Hepatocyte (in vitro differentiated cells): ENCODE results near the gene WDFY1. TPM values are rescaled to one million over a fixed set of nuclear protein-coding genes. Genes with fewer than 3 reads are reported as not detected.

Experiments used
- DNase-seq: peaks from one replicate; pipeline ENCODE4 v3.0.0-alpha.2; 2016; ENCODE audit warnings: low spot score
- H2AFZ ChIP-seq: fragments of 200-600 bp; sonication (generic); 2 replicates; pipeline ENCODE4 v1.6.0; 2016; ENCODE audit warnings: antibody characterized with exemption, mild to moderate bottlenecking
- H3K27ac ChIP-seq: fragments of 200-600 bp; sonication (generic); 2 replicates; pipeline ENCODE4 v1.5.1; 2016; ENCODE audit warnings: mild to moderate bottlenecking
- H3K27me3 ChIP-seq: fragments of 200-600 bp; sonication (generic); 2 replicates; pipeline ENCODE4 v1.6.1; 2016
- H3K36me3 ChIP-seq: fragments of 200-600 bp; sonication (generic); replicated peaks from 2 replicates; pipeline ENCODE4 v1.5.1; 2016; ENCODE audit warnings: low read depth; ENCODE audit not compliant: insufficient read depth
- H3K4me1 ChIP-seq: fragments of 200-600 bp; sonication (generic); 2 replicates; pipeline ENCODE4 v1.5.1; 2016; ENCODE audit warnings: mild to moderate bottlenecking, moderate library complexity; ENCODE audit not compliant: insufficient read depth
- H3K4me2 ChIP-seq: fragments of 200-600 bp; sonication (generic); 2 replicates; pipeline ENCODE4 v1.6.0; 2016
- H3K4me3 ChIP-seq: fragments of 200-600 bp; sonication (generic); 2 replicates; pipeline ENCODE4 v1.5.1; 2016; ENCODE audit warnings: mild to moderate bottlenecking
- H3K79me2 ChIP-seq: fragments of 200-600 bp; sonication (generic); 2 replicates; pipeline ENCODE4 v1.6.0; 2017; ENCODE audit warnings: mild to moderate bottlenecking
- H3K9me2 ChIP-seq: fragments of 200-600 bp; sonication (generic); replicated peaks from 2 replicates; pipeline ENCODE4 v1.6.0; 2017; ENCODE audit warnings: mild to moderate bottlenecking; ENCODE audit not compliant: insufficient read depth
- H3K9me3 ChIP-seq: fragments of 200-600 bp; sonication (generic); 2 replicates; pipeline ENCODE4 v1.5.1; 2016; ENCODE audit warnings: low read depth, mild to moderate bottlenecking
- H4K20me1 ChIP-seq: fragments of 200-600 bp; sonication (generic); 2 replicates; pipeline ENCODE4 v1.6.0; 2016; ENCODE audit warnings: mild to moderate bottlenecking; ENCODE audit not compliant: insufficient read depth, poor library complexity, severe bottlenecking
- EZH2 ChIP-seq: fragments of 200-600 bp; sonication (generic); IDR thresholded peaks from 2 replicates; pipeline ENCODE4 v1.6.1; 2016; ENCODE audit warnings: antibody characterized with exemption, mild to moderate bottlenecking, borderline replicate concordance
- EZH2phosphoT487 ChIP-seq: fragments of 200-600 bp; sonication (generic); IDR thresholded peaks from one replicate; pipeline ENCODE4 v1.6.1; 2018; ENCODE audit warnings: antibody characterized with exemption, mild to moderate bottlenecking, low read depth, moderate library complexity; ENCODE audit not compliant: unreplicated experiment, severe bottlenecking
- WGBS: methylation state at CpG from one replicate; pipeline ENCODE4 v1.1.6; 2016; ENCODE audit warnings: low lambda C conversion rate; ENCODE audit errors: missing lambda C conversion rate; 5-methylcytosine and 5-hydroxymethylcytosine counted together
- polyA plus RNA-seq: library from polyadenylated mRNA; unstranded; fragments of >200 nt; fragmentation: Nextera tagmentation; extraction: Ambion mirVana; gene quantifications from 2 replicates; pipeline ENCODE4 v1.2.1, GENCODE V29; 2016
- total RNA-seq: library from RNA; depleted of rRNA; stranded (reverse); fragments of >200 nt; gene quantifications from 2 replicates; pipeline ENCODE4 v1.2.3, GENCODE V29; 2014
- TF ChIP-seq, protein P1 (sequence below): fragments of 200-600 bp; sonication (generic); IDR thresholded peaks from 2 replicates; pipeline ENCODE4 v1.5.1; 2016; ENCODE audit warnings: antibody characterized with exemption, mild to moderate bottlenecking; ENCODE audit not compliant: poor library complexity

The WDFY1 gene
- 66.6 and 68.3 TPM in 2 replicates for total RNA-seq
- 40.4 and 45.6 TPM in 2 replicates for polyA plus RNA-seq

GRCh38 chr2:223944703-223945531 is at the start of gene WDFY1:
TSS of gene WDFY1 (minus strand) at chr2:223945335. CDS start at chr2:223945284, 51 bp downstream.
- Histone ChIP-seq H3K36me3 (no peaks in the 10 kb centered on the region), H3K4me1 (peaks cover 15% of the 10 kb centered on the region), H3K9me3 (no peaks in the 10 kb centered on the region), H4K20me1 (peaks cover 18% of the 10 kb centered on the region), H3K4me3 (peak within 1 kb of the TSS; percentile 76), H3K79me2 (peaks cover 51% of the 10 kb centered on the region), H3K27ac (peak within 1 kb of the TSS; percentile 91), H3K27me3 (no peaks in the 10 kb centered on the region), H3K4me2 (peak within 1 kb of the TSS; percentile 81), H2AFZ (peak within 1 kb of the TSS; percentile 42), H3K9me2 (no peaks in the 10 kb centered on the region)
- DNase-seq, result peak; percentile 96
- 0% methylated on average over 33 of the region's 87 CpGs for WGBS
- TF ChIP-seq, protein P1, sequence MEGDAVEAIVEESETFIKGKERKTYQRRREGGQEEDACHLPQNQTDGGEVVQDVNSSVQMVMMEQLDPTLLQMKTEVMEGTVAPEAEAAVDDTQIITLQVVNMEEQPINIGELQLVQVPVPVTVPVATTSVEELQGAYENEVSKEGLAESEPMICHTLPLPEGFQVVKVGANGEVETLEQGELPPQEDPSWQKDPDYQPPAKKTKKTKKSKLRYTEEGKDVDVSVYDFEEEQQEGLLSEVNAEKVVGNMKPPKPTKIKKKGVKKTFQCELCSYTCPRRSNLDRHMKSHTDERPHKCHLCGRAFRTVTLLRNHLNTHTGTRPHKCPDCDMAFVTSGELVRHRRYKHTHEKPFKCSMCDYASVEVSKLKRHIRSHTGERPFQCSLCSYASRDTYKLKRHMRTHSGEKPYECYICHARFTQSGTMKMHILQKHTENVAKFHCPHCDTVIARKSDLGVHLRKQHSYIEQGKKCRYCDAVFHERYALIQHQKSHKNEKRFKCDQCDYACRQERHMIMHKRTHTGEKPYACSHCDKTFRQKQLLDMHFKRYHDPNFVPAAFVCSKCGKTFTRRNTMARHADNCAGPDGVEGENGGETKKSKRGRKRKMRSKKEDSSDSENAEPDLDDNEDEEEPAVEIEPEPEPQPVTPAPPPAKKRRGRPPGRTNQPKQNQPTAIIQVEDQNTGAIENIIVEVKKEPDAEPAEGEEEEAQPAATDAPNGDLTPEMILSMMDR, result no peak
- TF ChIP-seq EZH2 (no peak), EZH2phosphoT487 (no peak)

- no peak for TF ChIP-seq EZH2phosphoT487
- Histone ChIP-seq H3K36me3 (no peaks in the 10 kb centered on the region), H3K27ac (peak overlapping the region; percentile 29), H3K9me2 (no peaks in the 10 kb centered on the region), H3K27me3 (no peaks in the 10 kb centered on the region), H3K9me3 (no peaks in the 10 kb centered on the region), H3K4me3 (no peak overlapping the region), H2AFZ (no peak overlapping the region), H3K4me2 (peak overlapping the region; percentile 8), H3K79me2 (no peaks in the 10 kb centered on the region), H3K4me1 (peaks cover 15% of the 10 kb centered on the region), H4K20me1 (no peaks in the 10 kb centered on the region)
- no peak for DNase-seq
- 90% methylated on average over 4 of the region's 4 CpGs for whole genome bisulfite sequencing
These were observed 49.5 kb upstream of the WDFY1 start for GRCh38 chr2:223994562-223995162.

DNA sequence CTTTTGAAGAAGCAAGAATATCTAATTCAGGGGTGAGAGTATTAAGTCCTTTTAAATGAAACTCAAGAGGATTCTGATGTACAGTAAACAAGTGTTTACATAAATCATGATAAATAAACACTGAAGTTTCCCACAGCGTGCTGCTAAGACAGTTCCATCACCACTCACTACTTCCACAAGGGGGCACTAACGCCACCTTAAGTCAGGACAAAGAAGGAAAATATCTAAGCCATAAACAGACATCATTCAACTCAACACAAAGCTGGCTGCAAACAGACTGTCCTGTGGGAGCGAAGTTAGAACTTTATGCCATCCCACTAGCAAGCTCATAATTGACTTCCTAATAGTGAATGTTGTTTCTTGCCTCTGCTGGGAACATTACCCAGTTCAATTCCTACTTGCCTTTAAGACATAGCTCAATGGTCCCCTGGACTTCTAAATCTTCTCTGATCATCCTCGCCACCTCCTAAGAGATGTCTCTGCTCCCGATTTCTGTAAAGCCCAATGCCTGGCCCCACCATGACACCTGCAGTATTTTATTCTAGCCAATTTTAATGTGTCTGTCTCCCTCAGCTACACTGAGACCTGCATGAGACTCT is 48.6 kb upstream of the WDFY1 start:
- DNase-seq, result peak; percentile 87
- Histone ChIP-seq H3K4me1 (peaks cover 14% of the 10 kb centered on the region), H3K36me3 (no peaks in the 10 kb centered on the region), H3K27me3 (no peaks in the 10 kb centered on the region), H3K9me3 (no peaks in the 10 kb centered on the region), H4K20me1 (no peaks in the 10 kb centered on the region), H3K27ac (no peak overlapping the region), H3K4me2 (no peak overlapping the region), H3K9me2 (no peaks in the 10 kb centered on the region), H3K79me2 (no peaks in the 10 kb centered on the region), H3K4me3 (no peak overlapping the region), H2AFZ (no peak overlapping the region)
- no peak for TF ChIP-seq EZH2
- TF ChIP-seq, protein P1, result peak; percentile 86
- 35% methylated on average over 5 of the region's 5 CpGs for WGBS

DNA sequence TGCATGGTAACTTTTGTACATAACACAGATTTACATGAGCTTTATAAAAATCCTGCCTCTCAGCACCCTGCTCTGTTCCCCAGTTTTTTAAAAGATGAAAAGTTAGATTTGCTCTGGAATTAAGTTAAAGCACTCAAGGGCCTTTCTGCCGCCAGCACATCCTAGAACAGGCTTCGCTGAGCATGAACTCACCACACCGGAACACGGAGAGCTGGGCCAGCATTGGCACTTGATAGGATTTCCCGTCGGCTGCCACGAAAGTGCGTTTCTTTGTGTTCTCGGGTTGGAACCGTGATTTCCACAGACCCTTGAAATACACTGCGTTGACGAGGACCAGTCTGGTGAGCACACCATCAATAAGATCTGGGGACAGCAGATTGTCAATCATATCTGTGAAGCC is 46.5 kb upstream of the WDFY1 start:
- Histone ChIP-seq H3K36me3 (no peaks in the 10 kb centered on the region), H3K4me3 (no peak overlapping the region), H3K27ac (no peak overlapping the region), H3K9me3 (no peaks in the 10 kb centered on the region), H3K79me2 (no peaks in the 10 kb centered on the region), H3K4me2 (no peak overlapping the region), H2AFZ (no peak overlapping the region), H3K9me2 (no peaks in the 10 kb centered on the region), H4K20me1 (no peaks in the 10 kb centered on the region), H3K4me1 (peaks cover 12% of the 10 kb centered on the region), H3K27me3 (no peaks in the 10 kb centered on the region)
- no peak for DNase-seq
- WGBS, result 96% methylated on average over 12 of the region's 12 CpGs
- TF ChIP-seq EZH2phosphoT487, result no peak
- TF ChIP-seq EZH2, result no peak
- TF ChIP-seq, protein P1, result no peak
